Measurements from ENCODE around the gene DGKD. TPM values are rescaled to one million over a fixed set of nuclear protein-coding genes. Genes with fewer than 3 reads are reported as not detected.
"Not testable (repeated sequence)": the region's sequence is repeated elsewhere in the genome, so short reads cannot be mapped to it uniquely, and the experiment has no call there.

DGKD gene
- total RNA-seq, 1 donor from 2014 or later: 17.7 TPM

DNA sequence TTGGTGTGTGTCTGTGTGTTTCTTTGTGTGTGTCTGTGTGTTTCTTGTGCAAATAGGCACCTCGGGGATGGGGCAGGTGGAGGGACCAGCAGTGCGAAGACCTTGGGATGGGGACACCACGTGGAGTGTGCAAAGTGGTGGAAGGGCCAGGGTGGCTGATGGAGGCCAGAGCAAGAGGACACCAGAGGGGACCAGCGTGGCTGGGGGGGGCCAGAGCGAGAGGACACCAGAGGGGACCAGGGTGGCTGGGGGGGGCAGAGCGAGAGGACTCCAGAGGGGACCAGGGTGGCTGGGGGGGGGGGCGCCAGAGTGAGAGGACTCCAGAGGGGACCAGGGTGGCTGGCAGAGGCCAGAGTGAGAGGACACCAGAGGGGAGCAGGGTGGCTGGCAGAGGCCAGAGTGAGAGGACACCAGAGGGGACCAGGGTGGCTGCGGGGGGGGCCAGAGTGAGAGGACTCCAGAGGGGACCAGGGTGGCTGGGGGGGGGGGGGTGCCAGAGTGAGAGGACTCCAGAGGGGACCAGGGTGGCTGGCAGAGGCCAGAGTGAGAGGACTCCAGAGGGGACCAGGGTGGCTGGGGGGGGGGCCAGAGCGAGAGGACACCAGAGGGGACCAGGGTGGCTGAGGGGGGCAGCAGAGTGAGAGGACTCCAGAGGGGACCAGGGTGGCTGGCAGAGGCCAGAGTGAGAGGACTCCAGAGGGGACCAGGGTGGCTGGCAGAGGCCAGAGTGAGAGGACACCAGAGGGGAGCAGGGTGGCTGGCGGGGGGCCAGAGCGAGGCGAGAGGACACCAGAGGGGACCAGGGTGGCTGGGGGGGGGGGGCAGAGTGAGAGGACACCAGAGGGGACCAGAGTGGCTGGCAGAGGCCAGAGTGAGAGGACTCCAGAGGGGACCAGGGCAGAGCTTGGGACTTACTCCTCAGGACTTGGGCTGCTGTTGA is 42.7 kb downstream of the DGKD start:
- peaks cover 10% of the 10 kb centered on the region for H3K36me3 Mint-ChIP-seq (ENCODE audit: low read depth, unreplicated experiment)
- H3K4me1 ChIP-seq (ENCODE audit: insufficient read depth, low read length); FAIRE-seq; H3K27ac ChIP-seq (ENCODE audit: low read depth, low read length); H3K79me2 ChIP-seq (ENCODE audit: insufficient read depth, low read length); H3K27me3 Mint-ChIP-seq (ENCODE audit: low read depth, unreplicated experiment); H3K4me1 Mint-ChIP-seq (ENCODE audit: low read depth, unreplicated experiment); H3K4me3 Mint-ChIP-seq (ENCODE audit: unreplicated experiment); H3K9me3 ChIP-seq (ENCODE audit: insufficient read depth, low read depth, low read length); H3K4me2 ChIP-seq (ENCODE audit: low read length); H3K27me3 ChIP-seq (ENCODE audit: insufficient read depth, low read length); H3K9me3 Mint-ChIP-seq (ENCODE audit: unreplicated experiment); H3K27ac Mint-ChIP-seq (ENCODE audit: unreplicated experiment); H3K36me3 ChIP-seq (ENCODE audit: insufficient read depth, low read length); H3K9ac ChIP-seq (ENCODE audit: low read length); H2AFZ ChIP-seq (ENCODE audit: low read depth, low read length); H3K4me3 ChIP-seq (ENCODE audit: insufficient read depth, low read depth, low read length); H4K20me1 ChIP-seq (ENCODE audit: insufficient read depth, low read length); DNase-seq (ENCODE audit: low read depth): not testable (repeated sequence)

- DNase-seq (ENCODE audit: low read depth): no peak
- Histone ChIP-seq H3K9me3 (ENCODE audit: insufficient read depth, low read depth, low read length) (no peaks in the 10 kb centered on the region), H3K27ac (ENCODE audit: low read depth, low read length) (no peak overlapping the region), H3K9ac (ENCODE audit: low read length) (no peak overlapping the region), H3K4me1 (ENCODE audit: insufficient read depth, low read length) (peaks cover 2% of the 10 kb centered on the region), H3K4me3 (ENCODE audit: insufficient read depth, low read depth, low read length) (no peak overlapping the region), H3K4me2 (ENCODE audit: low read length) (no peak overlapping the region), H3K36me3 (ENCODE audit: insufficient read depth, low read length) (no peaks in the 10 kb centered on the region), H3K27me3 (ENCODE audit: insufficient read depth, low read length) (no peaks in the 10 kb centered on the region), H4K20me1 (ENCODE audit: insufficient read depth, low read length) (peaks cover 4% of the 10 kb centered on the region), H3K79me2 (ENCODE audit: insufficient read depth, low read length) (no peaks in the 10 kb centered on the region), H2AFZ (ENCODE audit: low read depth, low read length) (no peak overlapping the region)
- Mint-ChIP-seq H3K36me3 (ENCODE audit: low read depth, unreplicated experiment) (peaks cover 10% of the 10 kb centered on the region), H3K4me3 (ENCODE audit: unreplicated experiment) (no peak overlapping the region), H3K27me3 (ENCODE audit: low read depth, unreplicated experiment) (no peaks in the 10 kb centered on the region), H3K4me1 (ENCODE audit: low read depth, unreplicated experiment) (peaks cover 6% of the 10 kb centered on the region), H3K9me3 (ENCODE audit: unreplicated experiment) (no peaks in the 10 kb centered on the region), H3K27ac (ENCODE audit: unreplicated experiment) (peak overlapping the region; percentile 35)
- TF ChIP-seq EZH2 (IDR thresholded peaks at IDR 0.05; ENCODE audit: insufficient read depth, low read length): no peak
- TF ChIP-seq, protein P1, sequence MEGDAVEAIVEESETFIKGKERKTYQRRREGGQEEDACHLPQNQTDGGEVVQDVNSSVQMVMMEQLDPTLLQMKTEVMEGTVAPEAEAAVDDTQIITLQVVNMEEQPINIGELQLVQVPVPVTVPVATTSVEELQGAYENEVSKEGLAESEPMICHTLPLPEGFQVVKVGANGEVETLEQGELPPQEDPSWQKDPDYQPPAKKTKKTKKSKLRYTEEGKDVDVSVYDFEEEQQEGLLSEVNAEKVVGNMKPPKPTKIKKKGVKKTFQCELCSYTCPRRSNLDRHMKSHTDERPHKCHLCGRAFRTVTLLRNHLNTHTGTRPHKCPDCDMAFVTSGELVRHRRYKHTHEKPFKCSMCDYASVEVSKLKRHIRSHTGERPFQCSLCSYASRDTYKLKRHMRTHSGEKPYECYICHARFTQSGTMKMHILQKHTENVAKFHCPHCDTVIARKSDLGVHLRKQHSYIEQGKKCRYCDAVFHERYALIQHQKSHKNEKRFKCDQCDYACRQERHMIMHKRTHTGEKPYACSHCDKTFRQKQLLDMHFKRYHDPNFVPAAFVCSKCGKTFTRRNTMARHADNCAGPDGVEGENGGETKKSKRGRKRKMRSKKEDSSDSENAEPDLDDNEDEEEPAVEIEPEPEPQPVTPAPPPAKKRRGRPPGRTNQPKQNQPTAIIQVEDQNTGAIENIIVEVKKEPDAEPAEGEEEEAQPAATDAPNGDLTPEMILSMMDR (IDR thresholded peaks at IDR 0.05; ENCODE audit: insufficient read depth, low read depth, low read length): no peak
- no peak for FAIRE-seq
These were observed 45.3 kb downstream of the DGKD start for GRCh38 chr2:233399306-233400225.

DNA sequence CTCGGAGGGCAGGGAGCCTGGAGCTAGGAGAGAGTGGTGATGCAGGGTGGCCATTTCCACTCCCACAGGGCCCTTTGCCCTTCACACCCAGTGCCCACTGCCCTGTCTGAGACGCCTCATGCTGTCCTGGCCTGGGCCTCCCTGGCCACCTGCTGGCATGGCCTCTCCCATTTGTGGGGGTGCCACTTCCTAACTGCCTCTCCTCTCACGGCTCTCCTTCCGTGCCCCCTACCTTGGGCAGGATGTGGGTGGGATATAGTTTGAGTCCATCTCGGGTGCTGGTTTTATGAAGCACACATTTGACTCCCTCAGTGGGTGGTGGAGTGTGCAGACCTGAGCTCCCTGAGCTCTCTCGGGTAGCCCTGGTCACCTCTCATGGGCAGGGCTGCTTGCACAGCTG is 46.0 kb downstream of the DGKD start:
- no peak overlapping the region for H3K9ac ChIP-seq (ENCODE audit: low read length)
- H3K27me3 Mint-ChIP-seq (ENCODE audit: low read depth, unreplicated experiment): no peaks in the 10 kb centered on the region
- no peak overlapping the region for H3K27ac ChIP-seq (ENCODE audit: low read depth, low read length)
- no peak overlapping the region for H3K27ac Mint-ChIP-seq (ENCODE audit: unreplicated experiment)
- H3K9me3 Mint-ChIP-seq (ENCODE audit: unreplicated experiment): no peaks in the 10 kb centered on the region
- H3K36me3 Mint-ChIP-seq (ENCODE audit: low read depth, unreplicated experiment): peaks cover 12% of the 10 kb centered on the region
- FAIRE-seq (no peak), DNase-seq (ENCODE audit: low read depth) (no peak)
- no peaks in the 10 kb centered on the region for H3K27me3 ChIP-seq (ENCODE audit: insufficient read depth, low read length)
- H2AFZ ChIP-seq (ENCODE audit: low read depth, low read length): no peak overlapping the region
- H3K4me3 ChIP-seq (ENCODE audit: insufficient read depth, low read depth, low read length): no peak overlapping the region
- no peaks in the 10 kb centered on the region for H3K79me2 ChIP-seq (ENCODE audit: insufficient read depth, low read length)
- no peaks in the 10 kb centered on the region for H3K9me3 ChIP-seq (ENCODE audit: insufficient read depth, low read depth, low read length)
- H3K4me1 Mint-ChIP-seq (ENCODE audit: low read depth, unreplicated experiment): peaks cover 6% of the 10 kb centered on the region
- no peak overlapping the region for H3K4me2 ChIP-seq (ENCODE audit: low read length)
- no peaks in the 10 kb centered on the region for H3K36me3 ChIP-seq (ENCODE audit: insufficient read depth, low read length)
- no peak overlapping the region for H3K4me3 Mint-ChIP-seq (ENCODE audit: unreplicated experiment)
- TF ChIP-seq, protein P1 (IDR thresholded peaks at IDR 0.05; ENCODE audit: insufficient read depth, low read depth, low read length): no peak
- no peak for TF ChIP-seq EZH2 (IDR thresholded peaks at IDR 0.05; ENCODE audit: insufficient read depth, low read length)
- H3K4me1 ChIP-seq (ENCODE audit: insufficient read depth, low read length): peaks cover 2% of the 10 kb centered on the region
- H4K20me1 ChIP-seq (ENCODE audit: insufficient read depth, low read length): peaks cover 4% of the 10 kb centered on the region
